Spleen (tissue), 11 donors: ENCODE measurements around the gene CHAF1B. TPM values are rescaled to one million over a fixed set of nuclear protein-coding genes. Genes with fewer than 3 reads are reported as not detected.

Experiments
- DNase-seq: peaks from one replicate; pipeline ENCODE4 v3.0.0-alpha.2; 2020
- H3K27ac ChIP-seq, 8 donors: fragments of 200-600 bp; sonication (generic) in 7 of 8; 1 replicate in 4 of 8; 2 replicates in 4 of 8; pipeline versions ENCODE4 v1.5.0 to v1.8.0; 2016 to 2021; ENCODE audit warnings: inconsistent platforms in 4 of 8, mild to moderate bottlenecking in 4 of 8, moderate library complexity in 1 of 8
- H3K27me3 ChIP-seq, 7 donors: fragments of 200-600 bp; sonication (generic) in 6 of 7; replicated peaks in 1 of 7; 1 replicate in 4 of 7; 2 replicates in 3 of 7; pipeline versions ENCODE4 v1.5.0 to v1.8.0; 2016 to 2021; ENCODE audit warnings: inconsistent platforms in 3 of 7, mild to moderate bottlenecking in 1 of 7
- H3K36me3 ChIP-seq, 6 donors: fragments of 200-600 bp; sonication (generic) in 5 of 6; 1 replicate in 4 of 6; 2 replicates in 2 of 6; pipeline versions ENCODE4 v1.5.0 to v1.8.0; 2016 to 2021; ENCODE audit warnings: inconsistent platforms in 2 of 6
- H3K4me1 ChIP-seq, 6 donors: fragments of 200-600 bp; sonication (generic) in 5 of 6; 1 replicate in 3 of 6; 2 replicates in 3 of 6; pipeline versions ENCODE4 v1.5.0 to v1.8.0; 2016 to 2021; ENCODE audit warnings: inconsistent platforms in 3 of 6
- H3K4me3 ChIP-seq, 8 donors: fragments of 200-600 bp; sonication (generic) in 7 of 8; 1 replicate in 4 of 8; 2 replicates in 4 of 8; pipeline versions ENCODE4 v1.5.0 to v1.8.0; 2016 to 2021; ENCODE audit warnings: inconsistent platforms in 4 of 8, mild to moderate bottlenecking in 4 of 8, moderate library complexity in 2 of 8
- H3K9me3 ChIP-seq, 8 donors: fragments of 200-600 bp; sonication (generic) in 7 of 8; 1 replicate in 4 of 8; 2 replicates in 4 of 8; pipeline versions ENCODE4 v1.5.0 to v1.8.0; 2016 to 2021; ENCODE audit warnings: inconsistent platforms in 4 of 8
- CTCF ChIP-seq, 11 experiments: fragments of 200-600 bp in 7 of 11; fragments of 450-650 bp in 4 of 11; sonication (generic) in 4 of 11; IDR thresholded peaks in 8 of 11; conservative IDR thresholded peaks in 3 of 11; 1 replicate in 7 of 11; 2 replicates in 4 of 11; pipeline versions ENCODE4 v1.4.0 to v1.8.0; 2016 to 2021; ENCODE audit warnings: antibody characterized with exemption in 11 of 11, inconsistent platforms in 4 of 11, mild to moderate bottlenecking in 1 of 11
- POLR2A ChIP-seq, 3 donors: fragments of 450-650 bp; IDR thresholded peaks; one replicate each; pipeline ENCODE4 v1.5.1; 2017; ENCODE audit warnings: antibody characterized with exemption in 3 of 3, mild to moderate bottlenecking in 1 of 3
- POLR2AphosphoS5 ChIP-seq, 3 donors: sonication (generic); formaldehyde crosslinking; IDR thresholded peaks; one replicate each; pipeline ENCODE4 v1.5.1; 2017; ENCODE audit warnings: antibody characterized with exemption in 3 of 3
- WGBS, 5 donors: extraction: QIAGEN DNeasy Blood & Tissue Kit in 3 of 5; methylation state at CpG; one replicate each; pipeline versions ENCODE4 v1.1.5 to v1.1.7; 2013 to 2018; 5-methylcytosine and 5-hydroxymethylcytosine counted together
- intact Hi-C: fragments of 100-400 bp; cut with DNase I; formaldehyde crosslinking; loops from one replicate; pipeline ENCODE4 v1.15.0; 2023; ENCODE audit warnings: low total_unique reads
- polyA plus RNA-seq, 3 donors: library from polyadenylated mRNA; stranded (reverse); fragments of 200-250 nt; gene quantifications; one replicate each; pipeline ENCODE4 v1.2.1, GENCODE V29; 2013
- total RNA-seq, 7 donors: library from RNA; depleted of rRNA in 3 of 7; stranded (reverse); fragments of >200 nt in 3 of 7; fragmentation: NEBNext Ultra II Directional in 4 of 7; extraction: Animal tissue kit (Norgen Biotek cat#: 25700) in 4 of 7; gene quantifications; one replicate each; pipeline versions ENCODE4 v1.1.0 to v1.2.1, GENCODE V29; 2016 to 2021
- donor health status: healthy with polysubstance abuse.
- donor health status: DM: no; HTN: no; CAD: no; lungs with moderate emphysema.
- donor health status: DM: no; HTN: no; CAD: no.
- donor health status: Bipolar disorder and iron deficiency.
- donor health status: healthy.
- donor health status: DM: no; HTN: no; CAD: no.
- donor health status: DM: yes; HTN: yes; CAD: no.

Gene CHAF1B
- total and polyA plus RNA-seq, 10 donors, result 0.51 to 3.7 (median 1.4) TPM

- DNase-seq, result no peak
Measured at GRCh38 chr21:36369064-36369685, 16.0 kb upstream of the CHAF1B start.

GRCh38 chr21:36375994-36376393, 9.2 kb upstream of the CHAF1B start:
- Histone ChIP-seq H3K27me3 (no peaks in the 10 kb centered on the region), H3K27ac (no peak overlapping the region), H3K4me1 (no peaks in the 10 kb centered on the region), H3K4me3 (no peak overlapping the region), H3K36me3 (peaks cover 0 to 83% (median 71%) of the 10 kb centered on the region in 6 donors), H3K9me3 (no peaks in the 10 kb centered on the region)
- TF ChIP-seq CTCF (IDR thresholded peaks at IDR 0.05 in 8 of 11, conservative IDR thresholded peaks at IDR 0.05 in 3 of 11) (no peak), POLR2AphosphoS5 (IDR thresholded peaks at IDR 0.05) (no peak), POLR2A (IDR thresholded peaks at IDR 0.05) (no peak)
- intact Hi-C loops, result no loop called here
- DNase-seq, result no peak

More at GRCh38 chr21:36369064-36369685, 16.0 kb upstream of the CHAF1B start:
- Histone ChIP-seq H3K27ac (no peak overlapping the region), H3K4me1 (no peaks in the 10 kb centered on the region), H3K36me3 (peaks cover 0 to 100% (median 98%) of the 10 kb centered on the region in 6 donors), H3K27me3 (no peaks in the 10 kb centered on the region), H3K4me3 (no peak overlapping the region), H3K9me3 (no peaks in the 10 kb centered on the region)
- TF ChIP-seq CTCF (IDR thresholded peaks at IDR 0.05 in 8 of 11, conservative IDR thresholded peaks at IDR 0.05 in 3 of 11), result no peak
- no peak for TF ChIP-seq POLR2A (IDR thresholded peaks at IDR 0.05)
- TF ChIP-seq POLR2AphosphoS5 (IDR thresholded peaks at IDR 0.05), result no peak
- intact Hi-C loops, result no loop called here
- 74 to 92% (median 83%) methylated on average over 7 of the region's 7 CpGs for WGBS, 5 donors

DNA sequence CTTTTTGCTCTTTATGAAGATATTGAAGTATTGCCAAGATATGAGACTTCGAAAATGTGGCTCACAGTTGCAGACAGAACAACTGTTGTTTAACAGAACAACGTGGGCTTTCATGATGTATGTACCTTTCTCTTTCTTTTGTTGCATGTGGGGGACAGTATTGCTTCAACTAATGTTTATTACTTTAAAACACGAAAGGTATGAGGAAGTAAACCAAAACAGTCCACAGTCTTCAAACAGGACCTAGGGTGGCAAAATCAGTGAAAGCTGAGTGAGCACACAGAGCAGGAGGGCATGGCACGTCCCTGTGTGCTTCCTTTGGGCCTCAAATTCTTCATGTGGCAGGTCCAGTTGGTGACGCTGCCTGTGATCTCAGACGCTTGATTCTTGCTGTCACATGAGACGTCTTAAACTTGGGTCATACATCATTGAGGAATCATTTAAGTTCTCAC, 7.8 kb upstream of the CHAF1B start:
- H3K4me3 ChIP-seq, result no peak overlapping the region
- H3K4me1 ChIP-seq, result no peaks in the 10 kb centered on the region
- peaks cover 0 to 68% (median 57%) of the 10 kb centered on the region in 6 donors for H3K36me3 ChIP-seq
- WGBS, 5 donors, result 89 to 94% (median 91%) methylated on average over 7 of the region's 7 CpGs
- DNase-seq, result no peak
- no peaks in the 10 kb centered on the region for H3K27me3 ChIP-seq
- H3K9me3 ChIP-seq, result no peaks in the 10 kb centered on the region
- H3K27ac ChIP-seq, result no peak overlapping the region
- TF ChIP-seq POLR2A (IDR thresholded peaks at IDR 0.05) (no peak), POLR2AphosphoS5 (IDR thresholded peaks at IDR 0.05) (peak in 1 of 3 donors; percentile 10)
- intact Hi-C loops, result no loop called here

- 94 to 98% (median 96%) methylated on average over 6 of the region's 6 CpGs for whole genome bisulfite sequencing, 5 donors
- no peak for DNase-seq
- Histone ChIP-seq H3K27ac (no peak overlapping the region), H3K36me3 (peaks cover 0 to 50% (median 39%) of the 10 kb centered on the region in 6 donors), H3K9me3 (no peaks in the 10 kb centered on the region), H3K27me3 (no peaks in the 10 kb centered on the region), H3K4me3 (no peak overlapping the region), H3K4me1 (no peaks in the 10 kb centered on the region)
- intact Hi-C loops, result no loop called here
- TF ChIP-seq CTCF (IDR thresholded peaks at IDR 0.05 in 8 of 11, conservative IDR thresholded peaks at IDR 0.05 in 3 of 11) (no peak), POLR2A (IDR thresholded peaks at IDR 0.05) (no peak), POLR2AphosphoS5 (IDR thresholded peaks at IDR 0.05) (no peak)
Measured at GRCh38 chr21:36379251-36379650, 5.9 kb upstream of the CHAF1B start.
